BE2C (cell line): Measurements from ENCODE around the gene MFNG.

Experiments
- DNase-seq: peaks from one replicate; pipeline ENCODE4 v3.0.0-alpha.2; 2020
- H3K27me3 ChIP-seq: fragments of 250-450 bp; sonication (Bioruptor Pico); 2 replicates; pipeline ENCODE4 v1.5.1; 2020; ENCODE audit warnings: mild to moderate bottlenecking
- H3K36me3 ChIP-seq: fragments of 250-450 bp; sonication (Bioruptor Pico); 2 replicates; pipeline ENCODE4 v1.5.1; 2020; ENCODE audit warnings: mild to moderate bottlenecking
- H3K4me1 ChIP-seq: fragments of 250-450 bp; sonication (Bioruptor Pico); 2 replicates; pipeline ENCODE4 v1.5.1; 2020
- H3K4me3 ChIP-seq: 2 replicates; pipeline ENCODE4 v1.5.1; 2011; ENCODE audit warnings: low read depth, low read length
- H3K9me3 ChIP-seq: fragments of 250-450 bp; sonication (Bioruptor Pico); 2 replicates; pipeline ENCODE4 v1.5.1; 2020
- TF ChIP-seq, protein P1 (sequence below): IDR thresholded peaks from 2 replicates; pipeline ENCODE4 v1.5.1; 2012; ENCODE audit warnings: mild to moderate bottlenecking, low read depth, low read length

Gene MFNG

DNA sequence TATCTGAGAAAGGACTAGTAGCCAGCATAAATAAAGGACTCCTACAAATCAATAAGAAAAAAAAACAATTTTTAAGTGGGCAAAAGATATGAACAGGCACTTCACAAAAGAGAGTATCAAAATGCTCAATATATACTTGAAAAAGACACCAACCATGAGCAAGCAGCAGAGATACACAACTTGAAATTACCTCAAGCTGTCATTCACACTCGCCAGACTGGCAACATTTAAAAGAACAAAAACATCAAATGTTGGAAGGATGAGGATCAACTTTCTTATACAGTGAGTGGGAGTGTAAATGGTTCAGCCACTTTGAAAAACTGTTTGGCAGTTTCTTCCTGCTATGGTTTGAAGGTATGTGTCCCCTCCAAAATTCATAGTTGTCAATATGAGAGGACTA, 35.0 kb downstream of the MFNG start:
- Histone ChIP-seq H3K9me3 (no peaks in the 10 kb centered on the region), H3K27me3 (no peaks in the 10 kb centered on the region), H3K36me3 (no peaks in the 10 kb centered on the region), H3K4me3 (no peak overlapping the region), H3K4me1 (no peaks in the 10 kb centered on the region)
- TF ChIP-seq, protein P1, sequence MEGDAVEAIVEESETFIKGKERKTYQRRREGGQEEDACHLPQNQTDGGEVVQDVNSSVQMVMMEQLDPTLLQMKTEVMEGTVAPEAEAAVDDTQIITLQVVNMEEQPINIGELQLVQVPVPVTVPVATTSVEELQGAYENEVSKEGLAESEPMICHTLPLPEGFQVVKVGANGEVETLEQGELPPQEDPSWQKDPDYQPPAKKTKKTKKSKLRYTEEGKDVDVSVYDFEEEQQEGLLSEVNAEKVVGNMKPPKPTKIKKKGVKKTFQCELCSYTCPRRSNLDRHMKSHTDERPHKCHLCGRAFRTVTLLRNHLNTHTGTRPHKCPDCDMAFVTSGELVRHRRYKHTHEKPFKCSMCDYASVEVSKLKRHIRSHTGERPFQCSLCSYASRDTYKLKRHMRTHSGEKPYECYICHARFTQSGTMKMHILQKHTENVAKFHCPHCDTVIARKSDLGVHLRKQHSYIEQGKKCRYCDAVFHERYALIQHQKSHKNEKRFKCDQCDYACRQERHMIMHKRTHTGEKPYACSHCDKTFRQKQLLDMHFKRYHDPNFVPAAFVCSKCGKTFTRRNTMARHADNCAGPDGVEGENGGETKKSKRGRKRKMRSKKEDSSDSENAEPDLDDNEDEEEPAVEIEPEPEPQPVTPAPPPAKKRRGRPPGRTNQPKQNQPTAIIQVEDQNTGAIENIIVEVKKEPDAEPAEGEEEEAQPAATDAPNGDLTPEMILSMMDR = no peak
- DNase-seq = no peak

DNA sequence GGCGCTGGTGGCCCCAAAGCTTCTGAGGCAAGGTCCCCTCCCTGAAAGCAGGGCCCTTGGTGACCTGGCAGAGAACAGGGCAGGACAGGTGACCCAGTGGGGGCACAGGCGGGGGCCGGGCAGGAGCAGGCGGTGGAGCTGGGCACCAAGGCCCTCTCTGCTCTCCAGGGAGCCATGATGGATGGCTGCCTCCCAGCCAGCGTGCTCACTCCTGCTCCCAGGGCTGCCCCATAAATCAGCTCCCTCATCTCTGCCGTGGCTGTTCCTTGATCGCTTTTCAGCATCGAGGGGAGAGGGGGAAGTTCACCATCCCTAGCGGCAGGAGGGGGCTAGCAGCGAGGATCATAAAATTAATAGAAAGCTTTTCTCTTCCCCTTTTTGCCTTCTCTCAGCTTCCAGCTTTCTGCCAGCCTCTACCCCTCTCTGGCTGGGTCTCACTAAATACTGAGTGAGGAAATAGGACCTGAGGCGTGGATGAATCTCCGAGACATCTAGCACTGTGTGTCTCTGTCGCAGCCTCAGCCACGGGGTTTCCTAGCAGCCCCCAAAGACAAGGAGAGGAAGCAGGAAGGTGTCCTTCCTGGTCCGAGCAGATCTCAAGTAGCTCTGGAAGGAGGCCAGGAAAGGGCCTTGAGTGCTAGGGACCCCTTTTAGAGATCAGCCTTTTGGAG, 36.7 kb downstream of the MFNG start:
- no peak for DNase-seq
- H3K4me1 ChIP-seq = no peaks in the 10 kb centered on the region
- TF ChIP-seq, protein P1 = no peak
- H3K4me3 ChIP-seq = no peak overlapping the region
- no peaks in the 10 kb centered on the region for H3K27me3 ChIP-seq
- H3K36me3 ChIP-seq = no peaks in the 10 kb centered on the region
- no peaks in the 10 kb centered on the region for H3K9me3 ChIP-seq

DNA sequence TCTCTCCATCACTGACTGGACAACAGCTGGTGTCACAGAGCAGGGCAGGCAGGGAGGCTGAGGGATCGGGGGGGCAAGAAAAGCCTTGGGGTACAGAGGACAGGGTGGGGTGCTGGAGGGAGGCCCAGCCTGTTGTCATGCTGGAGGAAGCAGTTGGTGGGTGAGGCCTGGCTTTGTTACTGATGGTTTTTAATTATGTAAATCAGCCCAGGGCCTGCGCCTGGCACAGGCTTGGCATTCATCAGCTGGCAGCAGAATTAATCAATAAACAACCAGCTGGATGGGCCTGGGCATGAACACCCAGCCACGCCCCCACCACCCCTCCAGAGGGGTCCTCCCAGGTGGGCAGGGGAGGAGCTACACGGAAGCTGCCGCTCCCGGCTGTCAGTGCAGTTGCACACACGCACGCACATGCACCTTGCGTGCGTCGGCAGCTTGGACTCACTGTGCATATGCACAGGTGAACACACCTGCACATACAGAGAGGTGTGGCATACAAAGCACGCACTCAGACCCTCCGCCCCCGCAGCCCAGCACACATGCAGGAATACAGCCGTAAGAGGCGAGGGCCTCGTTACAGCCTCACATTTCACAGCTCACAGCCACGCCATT, 37.6 kb downstream of the MFNG start:
- no peaks in the 10 kb centered on the region for H3K4me1 ChIP-seq
- DNase-seq = no peak
- H3K4me3 ChIP-seq = no peak overlapping the region
- H3K36me3 ChIP-seq = no peaks in the 10 kb centered on the region
- no peaks in the 10 kb centered on the region for H3K27me3 ChIP-seq
- H3K9me3 ChIP-seq = no peaks in the 10 kb centered on the region
- TF ChIP-seq, protein P1 = no peak

DNA sequence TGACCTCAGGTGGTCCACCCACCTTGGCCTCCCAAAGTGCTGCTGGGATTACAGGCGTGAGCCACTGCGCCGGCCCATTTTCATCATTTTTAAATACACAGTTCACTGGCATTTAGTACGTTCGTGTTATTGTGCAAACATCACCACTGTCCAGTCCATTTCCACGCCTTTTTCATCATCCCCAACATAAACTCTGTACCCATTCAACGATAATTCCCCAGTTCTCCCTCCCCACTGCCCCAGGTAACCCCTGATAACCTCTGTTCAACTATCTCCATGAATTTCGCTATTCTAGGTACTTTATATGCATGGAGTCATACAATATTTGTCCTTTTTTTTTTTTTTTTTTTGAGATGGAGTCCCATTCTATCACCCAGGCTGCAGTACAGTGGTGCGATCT, 40.7 kb downstream of the MFNG start:
- no peak overlapping the region for H3K4me3 ChIP-seq
- no peaks in the 10 kb centered on the region for H3K36me3 ChIP-seq
- DNase-seq = no peak
- TF ChIP-seq, protein P1 = no peak
- H3K9me3 ChIP-seq = peaks cover 5% of the 10 kb centered on the region; the same call in 1 of the 2 replicates
- no peaks in the 10 kb centered on the region for H3K4me1 ChIP-seq
- no peaks in the 10 kb centered on the region for H3K27me3 ChIP-seq

DNA sequence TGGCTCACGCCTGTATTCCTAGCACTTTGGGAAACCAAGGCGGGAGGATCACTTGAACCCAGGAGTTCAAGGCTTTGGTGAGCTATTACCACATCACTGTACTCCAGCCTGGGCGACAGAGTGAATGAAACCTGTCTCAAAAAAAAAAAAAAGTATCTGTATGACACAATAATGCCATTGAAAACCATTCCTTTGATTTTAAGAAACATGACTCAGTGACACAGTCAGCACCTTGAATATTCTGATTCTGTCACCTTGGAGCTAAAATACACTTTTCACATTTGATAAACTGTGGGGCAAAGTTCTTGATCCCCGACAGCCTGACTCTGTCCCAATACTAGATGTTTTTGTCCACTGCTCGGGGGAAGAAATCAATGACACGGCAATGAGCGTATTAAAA, 42.2 kb downstream of the MFNG start:
- TF ChIP-seq, protein P1 = no peak
- H3K4me1 ChIP-seq = no peaks in the 10 kb centered on the region
- no peak overlapping the region for H3K4me3 ChIP-seq
- H3K9me3 ChIP-seq = peaks cover 6% of the 10 kb centered on the region
- H3K36me3 ChIP-seq = no peaks in the 10 kb centered on the region
- DNase-seq = no peak
- no peaks in the 10 kb centered on the region for H3K27me3 ChIP-seq

DNA sequence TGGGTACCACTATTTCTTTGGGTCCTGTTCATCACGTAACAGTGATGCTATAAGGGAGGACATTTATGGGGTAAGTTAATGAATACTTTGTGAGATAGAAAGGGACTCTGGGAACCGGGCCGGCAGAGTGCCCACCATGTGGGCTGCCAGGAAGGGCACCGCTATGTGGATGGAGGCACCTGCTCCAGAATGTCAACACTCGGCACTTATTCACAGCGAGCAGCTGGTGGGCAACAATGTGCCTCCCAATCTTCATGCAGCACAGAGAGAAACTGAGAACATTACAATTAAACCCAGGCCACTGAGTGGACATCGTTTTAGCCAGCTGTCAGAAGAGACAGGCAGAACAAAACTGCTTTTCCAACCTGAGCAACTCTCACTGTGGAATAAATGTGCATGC, 43.1 kb downstream of the MFNG start:
- DNase-seq = no peak
- no peaks in the 10 kb centered on the region for H3K4me1 ChIP-seq
- H3K9me3 ChIP-seq = peaks cover 6% of the 10 kb centered on the region
- TF ChIP-seq, protein P1 = no peak
- no peak overlapping the region for H3K4me3 ChIP-seq
- no peaks in the 10 kb centered on the region for H3K36me3 ChIP-seq
- H3K27me3 ChIP-seq = no peaks in the 10 kb centered on the region
